ENCODE data around the gene AP1S2.

Gene AP1S2

DNA sequence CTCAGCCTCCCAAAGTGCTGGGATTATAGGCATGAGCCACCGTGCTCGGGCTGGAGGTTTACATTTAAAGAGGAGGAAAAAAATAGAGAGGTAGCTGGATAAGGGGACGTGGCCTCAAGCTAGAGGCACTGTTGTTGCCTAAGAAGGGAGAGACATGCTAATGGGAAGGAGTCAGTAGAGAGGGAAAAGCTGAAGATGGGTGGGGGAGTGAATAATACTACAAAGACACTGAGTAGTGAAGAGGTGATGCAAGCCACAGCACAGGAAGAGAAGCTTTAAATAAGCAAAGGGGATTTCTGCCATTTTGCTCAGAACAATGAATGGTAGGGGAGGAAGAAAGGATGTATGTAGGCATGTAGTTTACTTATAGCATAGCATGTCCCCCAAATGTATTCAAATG lies 11.5 kb upstream of the AP1S2 start:
- H3K4me3 ChIP-seq (ENCODE audit: low read depth, low read length) = no peak overlapping the region
- TF ChIP-seq, protein P1, sequence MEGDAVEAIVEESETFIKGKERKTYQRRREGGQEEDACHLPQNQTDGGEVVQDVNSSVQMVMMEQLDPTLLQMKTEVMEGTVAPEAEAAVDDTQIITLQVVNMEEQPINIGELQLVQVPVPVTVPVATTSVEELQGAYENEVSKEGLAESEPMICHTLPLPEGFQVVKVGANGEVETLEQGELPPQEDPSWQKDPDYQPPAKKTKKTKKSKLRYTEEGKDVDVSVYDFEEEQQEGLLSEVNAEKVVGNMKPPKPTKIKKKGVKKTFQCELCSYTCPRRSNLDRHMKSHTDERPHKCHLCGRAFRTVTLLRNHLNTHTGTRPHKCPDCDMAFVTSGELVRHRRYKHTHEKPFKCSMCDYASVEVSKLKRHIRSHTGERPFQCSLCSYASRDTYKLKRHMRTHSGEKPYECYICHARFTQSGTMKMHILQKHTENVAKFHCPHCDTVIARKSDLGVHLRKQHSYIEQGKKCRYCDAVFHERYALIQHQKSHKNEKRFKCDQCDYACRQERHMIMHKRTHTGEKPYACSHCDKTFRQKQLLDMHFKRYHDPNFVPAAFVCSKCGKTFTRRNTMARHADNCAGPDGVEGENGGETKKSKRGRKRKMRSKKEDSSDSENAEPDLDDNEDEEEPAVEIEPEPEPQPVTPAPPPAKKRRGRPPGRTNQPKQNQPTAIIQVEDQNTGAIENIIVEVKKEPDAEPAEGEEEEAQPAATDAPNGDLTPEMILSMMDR (IDR thresholded peaks at IDR 0.05) = no peak
- H2AFZ ChIP-seq = no peak overlapping the region
- H3K4me2 ChIP-seq (ENCODE audit: low read length) = no peak overlapping the region
- no peaks in the 10 kb centered on the region for H3K79me2 ChIP-seq
- no peak overlapping the region for H3K9ac ChIP-seq
- H3K27ac ChIP-seq = no peak overlapping the region
- H3K4me1 ChIP-seq = no peaks in the 10 kb centered on the region
- no peaks in the 10 kb centered on the region for H3K9me3 ChIP-seq (ENCODE audit: control insufficient read depth, low read length)
- H3K36me3 ChIP-seq (ENCODE audit: control insufficient read depth, insufficient read depth, low read length) = no peaks in the 10 kb centered on the region
- no peaks in the 10 kb centered on the region for H3K27me3 ChIP-seq (ENCODE audit: control insufficient read depth, insufficient read depth, low read length)

DNA sequence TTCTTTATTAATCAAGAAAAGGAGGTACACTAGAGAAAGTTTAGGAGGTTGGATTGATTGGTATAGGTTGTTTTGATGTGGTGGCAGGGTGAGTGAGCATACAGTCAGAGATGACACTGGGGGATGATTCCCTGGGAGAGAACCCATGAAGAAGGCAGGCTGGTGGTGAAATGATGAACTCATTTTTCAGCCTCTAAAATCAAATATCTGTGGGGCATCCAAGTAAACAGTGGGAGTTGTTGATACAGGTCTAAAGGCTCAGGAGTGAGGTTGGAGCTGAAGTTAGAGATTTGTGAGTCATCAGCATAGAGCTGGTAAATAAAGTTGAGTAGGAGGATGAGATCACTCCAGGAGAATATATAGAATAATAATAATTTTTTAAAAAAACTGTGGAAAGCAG lies 10.0 kb upstream of the AP1S2 start:
- Histone ChIP-seq H3K9me3 (ENCODE audit: control insufficient read depth, low read length) (no peaks in the 10 kb centered on the region), H3K79me2 (no peaks in the 10 kb centered on the region), H2AFZ (no peak overlapping the region), H3K36me3 (ENCODE audit: control insufficient read depth, insufficient read depth, low read length) (no peaks in the 10 kb centered on the region), H3K27me3 (ENCODE audit: control insufficient read depth, insufficient read depth, low read length) (no peaks in the 10 kb centered on the region), H3K9ac (no peak overlapping the region), H3K4me1 (no peaks in the 10 kb centered on the region), H3K27ac (no peak overlapping the region), H3K4me2 (ENCODE audit: low read length) (no peak overlapping the region), H3K4me3 (ENCODE audit: low read depth, low read length) (no peak overlapping the region)
- TF ChIP-seq, protein P1 (IDR thresholded peaks at IDR 0.05) = no peak

DNA sequence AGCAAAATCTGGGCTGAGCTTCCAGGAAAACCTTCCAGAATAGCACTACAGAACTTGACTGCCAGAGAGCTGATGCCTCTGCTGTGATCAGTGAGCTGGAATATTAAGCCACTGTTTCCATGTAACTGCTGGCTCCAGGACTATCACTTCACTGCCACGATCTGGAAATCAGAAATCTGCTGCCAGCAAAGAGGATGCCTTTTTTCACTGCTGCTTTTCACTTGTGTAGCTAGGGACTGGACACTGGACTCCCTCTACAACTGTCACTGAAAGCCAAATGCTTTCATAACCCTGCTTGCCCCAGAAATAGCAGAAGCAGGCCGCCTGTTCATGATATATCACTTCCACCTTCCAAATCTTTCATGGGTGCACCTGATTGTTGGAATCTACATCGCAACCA lies 9.4 kb upstream of the AP1S2 start:
- no peak overlapping the region for H3K9ac ChIP-seq
- no peaks in the 10 kb centered on the region for H3K9me3 ChIP-seq (ENCODE audit: control insufficient read depth, low read length)
- no peak overlapping the region for H3K27ac ChIP-seq
- TF ChIP-seq, protein P1 (IDR thresholded peaks at IDR 0.05) = no peak
- no peak overlapping the region for H3K4me2 ChIP-seq (ENCODE audit: low read length)
- no peaks in the 10 kb centered on the region for H3K79me2 ChIP-seq
- H3K36me3 ChIP-seq (ENCODE audit: control insufficient read depth, insufficient read depth, low read length) = no peaks in the 10 kb centered on the region
- no peak overlapping the region for H3K4me3 ChIP-seq (ENCODE audit: low read depth, low read length)
- no peaks in the 10 kb centered on the region for H3K4me1 ChIP-seq
- no peak overlapping the region for H2AFZ ChIP-seq
- no peaks in the 10 kb centered on the region for H3K27me3 ChIP-seq (ENCODE audit: control insufficient read depth, insufficient read depth, low read length)

DNA sequence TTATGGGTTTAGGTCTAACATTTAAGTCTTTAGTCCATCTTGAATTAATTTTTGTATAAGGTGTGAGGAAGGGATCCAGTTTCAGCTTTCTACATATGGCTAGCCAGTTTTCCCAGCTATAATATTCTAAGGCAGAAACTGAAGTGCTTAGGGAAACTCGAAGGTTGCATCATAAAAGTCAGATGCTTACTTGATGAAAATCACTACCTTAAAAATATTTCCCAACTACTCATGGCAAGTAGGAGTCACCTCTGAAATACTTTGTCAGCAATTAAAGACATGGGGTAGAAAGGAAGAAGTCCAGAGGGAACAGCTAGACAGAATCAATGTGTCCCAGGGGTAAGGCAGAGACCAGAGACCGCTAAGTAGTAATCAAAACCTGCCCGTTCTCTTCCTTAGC lies 6.3 kb upstream of the AP1S2 start:
- H3K4me1 ChIP-seq = peaks cover 3% of the 10 kb centered on the region
- H3K4me2 ChIP-seq (ENCODE audit: low read length) = no peak overlapping the region
- H3K27ac ChIP-seq = no peak overlapping the region
- no peaks in the 10 kb centered on the region for H3K79me2 ChIP-seq
- no peak overlapping the region for H3K9ac ChIP-seq
- no peak overlapping the region for H2AFZ ChIP-seq
- no peaks in the 10 kb centered on the region for H3K9me3 ChIP-seq (ENCODE audit: control insufficient read depth, low read length)
- H3K4me3 ChIP-seq (ENCODE audit: low read depth, low read length) = no peak overlapping the region
- H3K27me3 ChIP-seq (ENCODE audit: control insufficient read depth, insufficient read depth, low read length) = no peaks in the 10 kb centered on the region
- H3K36me3 ChIP-seq (ENCODE audit: control insufficient read depth, insufficient read depth, low read length) = no peaks in the 10 kb centered on the region
- TF ChIP-seq, protein P1 (IDR thresholded peaks at IDR 0.05) = no peak

DNA sequence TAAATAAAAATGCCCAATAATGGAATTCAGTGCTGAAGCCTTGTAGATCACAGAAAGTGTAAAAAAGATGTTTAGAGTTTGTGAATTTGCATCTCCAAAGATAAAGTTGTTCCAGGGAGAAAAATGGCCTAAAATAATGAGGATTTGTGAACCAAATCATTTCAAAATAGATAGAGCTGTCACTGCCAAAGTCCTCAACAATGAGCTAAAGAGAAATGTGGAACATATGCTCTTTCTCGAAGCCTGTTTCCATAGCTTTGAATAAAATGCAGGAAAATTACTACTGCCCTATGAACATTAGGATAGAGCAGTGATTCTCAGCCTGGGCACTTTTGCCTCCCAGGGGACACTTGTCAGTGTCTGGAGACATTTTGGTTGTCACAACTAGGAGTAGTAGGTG lies 3.4 kb upstream of the AP1S2 start:
- Histone ChIP-seq H3K36me3 (ENCODE audit: control insufficient read depth, insufficient read depth, low read length) (no peaks in the 10 kb centered on the region), H3K27me3 (ENCODE audit: control insufficient read depth, insufficient read depth, low read length) (no peaks in the 10 kb centered on the region), H3K4me1 (peaks cover 4% of the 10 kb centered on the region), H3K4me2 (ENCODE audit: low read length) (no peak overlapping the region), H3K9me3 (ENCODE audit: control insufficient read depth, low read length) (no peaks in the 10 kb centered on the region), H3K27ac (no peak overlapping the region), H3K79me2 (no peaks in the 10 kb centered on the region), H2AFZ (no peak overlapping the region), H3K4me3 (ENCODE audit: low read depth, low read length) (no peak overlapping the region), H3K9ac (no peak overlapping the region)
- TF ChIP-seq, protein P1 (IDR thresholded peaks at IDR 0.05) = no peak
